GM10248 (cell line): Measurements from ENCODE around the gene PROZ.

Source experiments
- CTCF ChIA-PET: fragments of 300-600 bp; sonication (Branson Sonifier 250); formaldehyde crosslinking; extraction: SDS; loops from one replicate; lab custom pipeline; 2021; ENCODE audit warnings: antibody characterized with exemption; lab: Yijun Ruan, JAX
- POLR2A ChIA-PET: fragments of 350-650 bp; sonication (Branson Sonifier 250); formaldehyde crosslinking; extraction: SDS; loops from one replicate; lab custom pipeline; 2020; ENCODE audit warnings: antibody characterized with exemption; lab: Yijun Ruan, JAX
- DNase-seq: peaks from one replicate; pipeline ENCODE4 v3.0.0; 2012; ENCODE audit errors: extremely low spot score
- TF ChIP-seq, protein P1 (sequence below): IDR thresholded peaks from 2 replicates; pipeline ENCODE4 v1.5.1; 2012; ENCODE audit warnings: mild to moderate bottlenecking, low read depth; ENCODE audit errors: extremely low read depth, missing control alignments, control extremely low read depth

The PROZ gene

DNA sequence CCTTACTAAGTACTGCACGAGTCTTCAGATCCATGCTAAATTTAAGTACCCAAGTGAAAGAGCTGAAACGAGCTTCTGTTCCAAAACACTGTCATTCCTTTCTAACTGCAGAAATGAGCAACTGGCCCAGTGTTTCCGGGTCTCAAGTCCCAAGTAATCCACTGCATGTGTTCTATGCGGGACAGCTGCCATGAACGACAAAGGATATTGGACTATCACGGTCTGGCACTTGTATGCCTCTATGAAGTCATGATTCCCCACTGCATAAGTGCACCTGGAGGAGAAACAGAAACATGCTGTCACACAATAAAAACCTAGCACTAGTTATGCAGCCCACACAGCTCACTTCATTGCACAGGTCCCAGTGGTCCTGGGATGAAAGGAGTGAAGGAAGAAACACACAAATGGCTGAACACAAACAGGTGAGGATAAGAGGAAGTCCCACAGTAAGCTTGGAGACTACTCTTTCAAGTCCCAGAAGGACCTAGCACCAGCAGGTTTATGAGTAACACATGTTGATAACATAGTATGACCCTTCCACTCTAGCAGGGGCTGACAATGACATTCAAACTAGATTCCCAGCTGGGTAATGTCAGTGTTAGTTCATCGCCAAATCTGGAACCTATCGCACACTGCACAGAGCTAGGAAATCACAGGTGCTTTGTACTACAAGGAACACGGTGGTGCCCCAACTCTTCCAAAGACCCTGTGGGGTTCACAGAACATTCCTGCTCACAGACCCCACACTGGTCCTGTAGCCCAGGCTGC, 38.7 kb downstream of the PROZ start:
- no peak for DNase-seq
- ChIA-PET POLR2A (no interaction called here), CTCF (interaction anchor here (0.9 to 2.0 kb wide), 3 partner anchors 10 to 29 kb away, joined by 3 to 7 read pairs (median 3); no protein-coding TSS in a partner anchor)
- TF ChIP-seq, protein P1, sequence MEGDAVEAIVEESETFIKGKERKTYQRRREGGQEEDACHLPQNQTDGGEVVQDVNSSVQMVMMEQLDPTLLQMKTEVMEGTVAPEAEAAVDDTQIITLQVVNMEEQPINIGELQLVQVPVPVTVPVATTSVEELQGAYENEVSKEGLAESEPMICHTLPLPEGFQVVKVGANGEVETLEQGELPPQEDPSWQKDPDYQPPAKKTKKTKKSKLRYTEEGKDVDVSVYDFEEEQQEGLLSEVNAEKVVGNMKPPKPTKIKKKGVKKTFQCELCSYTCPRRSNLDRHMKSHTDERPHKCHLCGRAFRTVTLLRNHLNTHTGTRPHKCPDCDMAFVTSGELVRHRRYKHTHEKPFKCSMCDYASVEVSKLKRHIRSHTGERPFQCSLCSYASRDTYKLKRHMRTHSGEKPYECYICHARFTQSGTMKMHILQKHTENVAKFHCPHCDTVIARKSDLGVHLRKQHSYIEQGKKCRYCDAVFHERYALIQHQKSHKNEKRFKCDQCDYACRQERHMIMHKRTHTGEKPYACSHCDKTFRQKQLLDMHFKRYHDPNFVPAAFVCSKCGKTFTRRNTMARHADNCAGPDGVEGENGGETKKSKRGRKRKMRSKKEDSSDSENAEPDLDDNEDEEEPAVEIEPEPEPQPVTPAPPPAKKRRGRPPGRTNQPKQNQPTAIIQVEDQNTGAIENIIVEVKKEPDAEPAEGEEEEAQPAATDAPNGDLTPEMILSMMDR, result no peak

- ChIA-PET CTCF (no interaction called here), POLR2A (no interaction called here)
- DNase-seq, result no peak
- TF ChIP-seq, protein P1, result no peak
Observed at GRCh38 chr13:113201815-113202214, 43.4 kb downstream of the PROZ start.

GRCh38 chr13:113202912-113203311, 44.5 kb downstream of the PROZ start:
- CTCF ChIA-PET, result interaction anchor here (1.1 kb wide), 1 partner anchor 24 kb away, joined by 3 read pairs; no protein-coding TSS in a partner anchor
- DNase-seq, result no peak
- TF ChIP-seq, protein P1, result no peak
- POLR2A ChIA-PET, result no interaction called here

DNA sequence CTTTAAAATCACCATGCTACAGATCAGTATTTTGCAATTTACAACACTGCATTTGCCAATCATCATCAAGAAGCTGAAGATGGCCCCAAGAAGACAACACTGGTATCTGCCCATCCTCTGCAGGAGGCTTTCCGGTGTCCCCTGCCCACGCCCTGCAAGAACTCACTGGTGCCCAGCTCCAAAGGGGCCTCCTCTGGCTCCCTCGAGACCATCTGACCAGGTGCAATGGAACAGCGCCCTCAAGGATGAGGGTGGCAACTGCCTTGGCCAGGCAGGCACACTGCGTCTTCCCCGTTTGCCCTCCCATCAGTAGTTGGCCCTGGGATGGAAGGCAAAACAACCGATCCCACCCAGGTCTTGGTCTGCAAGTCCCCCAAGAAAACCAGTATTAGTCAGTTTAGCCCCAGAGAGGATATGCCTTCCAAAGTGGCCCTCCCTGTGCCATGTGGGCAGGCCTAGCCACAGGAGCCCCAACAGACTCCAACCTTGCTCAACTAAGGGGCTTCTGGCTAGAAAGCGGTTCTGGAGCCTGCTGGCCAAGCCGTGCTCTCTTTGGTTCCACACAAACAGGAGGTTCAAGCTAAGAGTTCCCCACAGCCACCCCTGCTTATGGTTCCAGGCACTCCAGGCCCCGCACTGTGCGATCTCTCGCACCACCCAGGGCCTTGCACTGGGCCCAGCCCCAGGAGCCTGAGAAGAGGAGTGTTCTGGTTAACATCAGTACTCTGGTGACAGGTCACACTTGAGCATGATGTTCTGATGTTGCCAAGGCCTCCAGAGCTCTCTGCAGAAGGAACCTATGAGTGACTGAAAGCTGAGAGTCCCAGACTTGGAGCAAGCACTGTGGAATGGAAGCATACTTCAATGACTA, 45.3 kb downstream of the PROZ start:
- DNase-seq, result no peak
- ChIA-PET CTCF (interaction anchor here (1.1 kb wide), 1 partner anchor 25 kb away, joined by 3 read pairs; no protein-coding TSS in a partner anchor), POLR2A (no interaction called here)
- TF ChIP-seq, protein P1, result no peak

- ChIA-PET POLR2A (no interaction called here), CTCF (no interaction called here)
- no peak for DNase-seq
- TF ChIP-seq, protein P1, result no peak
Observed at GRCh38 chr13:113204378-113204734, 45.9 kb downstream of the PROZ start.

DNA sequence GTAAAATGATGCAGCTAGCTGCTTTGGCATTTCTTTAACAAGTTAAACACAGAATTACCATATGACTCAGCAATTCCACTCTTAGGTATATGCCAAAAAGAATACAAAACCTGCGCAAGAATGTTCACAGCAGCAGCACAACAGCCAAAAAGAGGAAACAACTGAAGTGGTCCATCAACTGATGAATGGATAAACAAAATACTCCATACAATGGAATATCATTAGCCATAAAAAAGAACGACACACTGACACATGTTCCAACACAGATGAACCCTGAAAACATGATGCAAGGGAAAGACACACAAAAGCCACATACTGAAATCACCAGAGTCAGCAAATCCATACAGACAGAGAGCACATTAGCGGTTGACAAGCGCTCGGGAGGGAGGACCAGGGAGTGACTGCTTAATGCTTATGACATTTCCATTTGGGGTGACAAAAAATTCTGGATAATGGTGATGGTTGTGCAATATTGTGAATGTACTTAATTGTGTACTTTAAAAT, 47.0 kb downstream of the PROZ start:
- TF ChIP-seq, protein P1, result no peak
- CTCF ChIA-PET, result no interaction called here
- DNase-seq, result no peak
- POLR2A ChIA-PET, result no interaction called here
